Endothelial cell (in vitro differentiated cells): ENCODE data around the gene RTN4R. TPM values are rescaled to one million over a fixed set of nuclear protein-coding genes. Genes with fewer than 3 reads are reported as not detected.
"Not testable (repeated sequence)": the region's sequence is repeated elsewhere in the genome, so short reads cannot be mapped to it uniquely, and the experiment has no call there.

Source experiments
- DNase-seq: peaks from one replicate; pipeline ENCODE4 v3.0.0; 2021; ENCODE audit warnings: low spot score
- H3K27ac Mint-ChIP-seq: one replicate; pipeline ENCODE4 v1.8.0; 2021; ENCODE audit warnings: mixed read lengths, inconsistent platforms; ENCODE audit not compliant: unreplicated experiment
- H3K27me3 Mint-ChIP-seq: one replicate; pipeline ENCODE4 v1.8.0; 2021; ENCODE audit warnings: mild to moderate bottlenecking, moderate library complexity, mixed read lengths, inconsistent platforms; ENCODE audit not compliant: unreplicated experiment
- H3K36me3 Mint-ChIP-seq: one replicate; pipeline ENCODE4 v1.8.0; 2021; ENCODE audit warnings: mild to moderate bottlenecking, low read depth, mixed read lengths, inconsistent platforms; ENCODE audit not compliant: unreplicated experiment
- H3K4me1 Mint-ChIP-seq: one replicate; pipeline ENCODE4 v1.8.0; 2021; ENCODE audit warnings: mild to moderate bottlenecking, mixed read lengths, inconsistent platforms; ENCODE audit not compliant: unreplicated experiment
- H3K4me3 Mint-ChIP-seq: one replicate; pipeline ENCODE4 v1.8.0; 2021; ENCODE audit warnings: mild to moderate bottlenecking, mixed read lengths, inconsistent platforms; ENCODE audit not compliant: unreplicated experiment
- H3K9me3 Mint-ChIP-seq: one replicate; pipeline ENCODE4 v1.8.0; 2021; ENCODE audit warnings: mixed read lengths, inconsistent platforms; ENCODE audit not compliant: unreplicated experiment
- CTCF ChIP-seq: fragments of 200-600 bp; sonication (generic); IDR thresholded peaks from one replicate; pipeline ENCODE4 v1.5.0; 2021; ENCODE audit warnings: antibody characterized with exemption; ENCODE audit not compliant: unreplicated experiment
- total RNA-seq: library from RNA; stranded (reverse); fragmentation: NEBNext Ultra II Directional; extraction: Animal tissue kit (Norgen Biotek cat#: 25700); gene quantifications from one replicate; pipeline ENCODE4 v1.2.1, GENCODE V29; 2021; ENCODE audit not compliant: unreplicated experiment

RTN4R gene
- total RNA-seq, 1 donor from 2014 or later = 19.0 TPM

- Mint-ChIP-seq H3K27me3 (no peaks in the 10 kb centered on the region), H3K4me3 (no peak overlapping the region), H3K4me1 (no peaks in the 10 kb centered on the region), H3K36me3 (no peaks in the 10 kb centered on the region), H3K27ac (no peak overlapping the region), H3K9me3 (no peaks in the 10 kb centered on the region)
- no peak for TF ChIP-seq CTCF
- no peak for DNase-seq
These were observed 13.8 kb upstream of the RTN4R start for GRCh38 chr22:20281891-20282290.

DNA sequence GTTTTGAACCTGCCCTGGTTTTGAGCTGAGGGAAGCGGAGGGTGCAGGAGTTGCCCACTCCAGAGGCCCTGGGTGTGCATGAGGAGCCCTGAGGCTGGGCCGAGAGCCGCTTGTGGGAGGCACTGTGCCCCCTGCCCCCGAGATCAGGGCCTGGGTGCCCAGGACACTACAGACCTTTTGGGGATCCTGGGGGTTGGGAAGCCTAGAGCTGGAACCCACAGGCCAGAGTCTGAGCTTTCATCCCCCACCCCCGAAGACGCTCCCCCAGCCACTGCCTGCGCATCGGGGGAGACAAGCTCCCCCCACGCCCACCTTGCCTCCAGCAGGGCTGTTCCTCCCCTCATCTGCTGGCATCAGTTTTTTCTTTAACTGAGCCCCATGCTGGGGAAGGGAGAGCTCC lies 13.4 kb upstream of the RTN4R start:
- DNase-seq, H3K36me3 Mint-ChIP-seq, H3K27me3 Mint-ChIP-seq, H3K9me3 Mint-ChIP-seq, H3K4me3 Mint-ChIP-seq, H3K27ac Mint-ChIP-seq, H3K4me1 Mint-ChIP-seq: not testable (repeated sequence)

DNA sequence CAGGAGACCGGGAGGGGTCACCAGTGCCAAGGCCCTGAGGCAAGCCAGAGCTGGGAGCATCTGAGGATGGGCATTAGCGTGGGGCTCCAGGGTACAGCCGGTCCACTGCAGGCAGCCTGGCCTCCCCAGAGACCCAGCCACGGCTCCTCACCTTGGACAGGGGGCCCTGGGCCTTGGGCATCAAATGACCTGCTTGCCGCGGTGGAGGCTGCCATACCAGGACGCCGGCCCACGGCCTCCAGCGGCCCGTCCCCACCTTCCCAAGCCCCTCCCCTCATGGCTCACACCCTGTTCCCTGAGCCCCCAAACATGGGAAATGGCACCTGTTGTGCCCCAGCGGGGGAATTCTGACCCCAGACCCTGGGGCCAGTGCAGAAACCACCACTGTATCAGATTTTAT lies 12.7 kb upstream of the RTN4R start:
- no peak for DNase-seq
- H3K27ac Mint-ChIP-seq = no peak overlapping the region
- no peaks in the 10 kb centered on the region for H3K36me3 Mint-ChIP-seq
- no peaks in the 10 kb centered on the region for H3K9me3 Mint-ChIP-seq
- peaks cover 1% of the 10 kb centered on the region for H3K27me3 Mint-ChIP-seq
- H3K4me3 Mint-ChIP-seq = no peak overlapping the region
- no peaks in the 10 kb centered on the region for H3K4me1 Mint-ChIP-seq
- TF ChIP-seq CTCF = no peak

- not testable (repeated sequence) for H3K4me3 Mint-ChIP-seq, H3K9me3 Mint-ChIP-seq, H3K27me3 Mint-ChIP-seq, DNase-seq, H3K27ac Mint-ChIP-seq, H3K36me3 Mint-ChIP-seq, H3K4me1 Mint-ChIP-seq
These were observed 12.0 kb upstream of the RTN4R start for GRCh38 chr22:20280163-20280562.

DNA sequence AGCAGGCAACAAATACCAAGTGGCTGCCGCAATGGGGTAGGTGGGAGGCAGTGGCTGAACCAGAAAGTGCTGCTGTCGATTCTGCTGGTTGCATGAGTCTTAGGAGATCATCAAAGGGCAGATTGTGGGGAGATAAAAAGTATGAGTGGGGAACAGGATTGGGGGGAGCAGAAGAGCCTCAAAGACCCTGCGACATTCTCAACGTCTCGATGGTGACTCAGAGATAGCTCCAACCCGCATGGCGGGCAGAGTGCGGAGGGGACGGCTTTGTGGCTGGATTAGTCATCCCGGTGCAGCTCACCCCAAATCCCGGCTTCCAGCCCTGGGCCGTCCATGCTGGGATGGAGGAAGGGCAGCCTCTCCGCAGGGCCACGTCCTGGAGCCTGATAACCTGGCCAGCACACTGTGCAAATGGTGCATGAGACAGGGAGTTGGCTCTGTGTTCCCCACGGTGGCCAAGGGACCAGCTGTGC lies 11.6 kb upstream of the RTN4R start:
- H3K4me3 Mint-ChIP-seq = peak overlapping the region; percentile 28
- no peaks in the 10 kb centered on the region for H3K36me3 Mint-ChIP-seq
- DNase-seq = no peak

DNA sequence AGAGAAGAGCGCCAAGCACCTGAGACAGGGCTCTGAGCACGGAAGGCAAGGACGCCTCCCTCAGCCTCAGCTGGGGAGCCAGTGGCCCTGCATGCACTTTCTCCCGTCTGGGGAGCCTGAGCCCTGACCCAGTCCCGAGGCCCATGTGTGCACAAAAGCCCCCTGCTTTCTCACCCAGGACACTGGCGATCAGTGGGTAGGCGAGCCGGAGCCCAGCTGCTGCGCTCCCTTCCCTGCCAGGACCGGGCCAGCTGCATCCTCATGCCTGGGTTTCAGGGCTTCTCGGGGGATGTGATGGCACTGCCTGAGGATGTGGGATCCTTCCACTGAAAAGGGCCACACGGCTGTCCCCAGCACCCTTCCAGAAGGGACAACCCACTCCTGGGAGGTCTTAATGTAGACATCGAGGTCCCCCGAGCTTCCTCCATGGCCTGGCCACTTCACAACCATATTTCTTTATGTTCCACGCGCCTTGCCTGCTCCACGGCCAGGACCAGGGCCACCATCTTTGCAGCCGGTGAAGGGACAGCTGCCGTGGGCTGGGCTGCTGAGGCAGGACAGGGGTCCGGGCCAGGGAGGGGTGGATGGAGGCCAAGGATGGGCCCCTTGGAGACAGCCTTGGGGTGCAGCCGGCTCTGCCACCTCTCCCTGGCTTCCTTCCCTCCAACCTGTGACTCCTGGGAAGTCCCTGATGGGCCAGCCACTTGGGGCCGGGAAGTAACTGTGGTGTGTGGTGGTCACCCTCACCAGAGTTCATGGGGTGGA lies 10.8 kb upstream of the RTN4R start:
- not testable (repeated sequence) for H3K4me3 Mint-ChIP-seq, H3K36me3 Mint-ChIP-seq, H3K27me3 Mint-ChIP-seq

More for the DNA sequence above, 11.6 kb upstream of the RTN4R start:
- H3K27ac Mint-ChIP-seq = no peak overlapping the region
- H3K4me1 Mint-ChIP-seq = no peaks in the 10 kb centered on the region
- peaks cover 1% of the 10 kb centered on the region for H3K27me3 Mint-ChIP-seq
- no peaks in the 10 kb centered on the region for H3K9me3 Mint-ChIP-seq
- no peak for TF ChIP-seq CTCF

GRCh38 chr22:20277936-20278635 lies 10.0 kb upstream of the RTN4R start:
- not testable (repeated sequence) for H3K4me1 Mint-ChIP-seq, H3K27ac Mint-ChIP-seq, DNase-seq, H3K36me3 Mint-ChIP-seq, H3K4me3 Mint-ChIP-seq, H3K9me3 Mint-ChIP-seq, H3K27me3 Mint-ChIP-seq

More for the DNA sequence above, 10.8 kb upstream of the RTN4R start:
- H3K9me3 Mint-ChIP-seq, H3K27ac Mint-ChIP-seq, H3K4me1 Mint-ChIP-seq, DNase-seq: not testable (repeated sequence)
